Neural crest cell (in vitro differentiated cells): ENCODE measurements around the gene CDC25A. TPM values are rescaled to one million over a fixed set of nuclear protein-coding genes. Genes with fewer than 3 reads are reported as not detected.

ENCODE experiments used
- DNase-seq: peaks from one replicate; pipeline ENCODE4 v3.0.0; 2021; ENCODE audit warnings: low read depth, mixed read lengths, low spot score
- H3K27ac Mint-ChIP-seq: one replicate; pipeline ENCODE4 v1.8.0; 2021; ENCODE audit warnings: mild to moderate bottlenecking, mixed read lengths; ENCODE audit not compliant: unreplicated experiment
- H3K27me3 Mint-ChIP-seq: 2 replicates; pipeline ENCODE4 v1.8.0; 2021; ENCODE audit warnings: low read depth, mild to moderate bottlenecking, mixed read lengths
- H3K36me3 Mint-ChIP-seq: 2 replicates; pipeline ENCODE4 v1.8.0; 2021; ENCODE audit warnings: low read depth, mild to moderate bottlenecking, mixed read lengths
- H3K4me1 Mint-ChIP-seq: 2 replicates; pipeline ENCODE4 v1.8.0; 2021; ENCODE audit warnings: mixed read lengths
- H3K4me3 Mint-ChIP-seq: one replicate; pipeline ENCODE4 v1.8.0; 2021; ENCODE audit warnings: mild to moderate bottlenecking, mixed read lengths
- H3K9me3 Mint-ChIP-seq: 2 replicates; pipeline ENCODE4 v1.8.0; 2021; ENCODE audit warnings: mixed read lengths
- total RNA-seq: library from RNA; stranded (reverse); gene quantifications from 2 replicates; pipeline ENCODE4 v1.2.1, GENCODE V29; 2021
- TF ChIP-seq, protein P1 (sequence below): fragments of 200-600 bp; sonication (generic); conservative IDR thresholded peaks from 2 replicates; pipeline ENCODE4 v1.5.0; 2021; ENCODE audit warnings: antibody characterized with exemption, mild to moderate bottlenecking

CDC25A gene
- total RNA-seq, 1 donor from 2014 or later, result 63.0 TPM

GRCh38 chr3:48186631-48187300, 1.5 kb downstream of the CDC25A start:
- peaks cover 55% of the 10 kb centered on the region for H3K4me1 Mint-ChIP-seq
- peak overlapping the region; percentile 96 for H3K4me3 Mint-ChIP-seq
- H3K27me3 Mint-ChIP-seq, result no peaks in the 10 kb centered on the region
- no peaks in the 10 kb centered on the region for H3K9me3 Mint-ChIP-seq
- no peak for DNase-seq
- H3K36me3 Mint-ChIP-seq, result peaks cover 18% of the 10 kb centered on the region
- TF ChIP-seq, protein P1, sequence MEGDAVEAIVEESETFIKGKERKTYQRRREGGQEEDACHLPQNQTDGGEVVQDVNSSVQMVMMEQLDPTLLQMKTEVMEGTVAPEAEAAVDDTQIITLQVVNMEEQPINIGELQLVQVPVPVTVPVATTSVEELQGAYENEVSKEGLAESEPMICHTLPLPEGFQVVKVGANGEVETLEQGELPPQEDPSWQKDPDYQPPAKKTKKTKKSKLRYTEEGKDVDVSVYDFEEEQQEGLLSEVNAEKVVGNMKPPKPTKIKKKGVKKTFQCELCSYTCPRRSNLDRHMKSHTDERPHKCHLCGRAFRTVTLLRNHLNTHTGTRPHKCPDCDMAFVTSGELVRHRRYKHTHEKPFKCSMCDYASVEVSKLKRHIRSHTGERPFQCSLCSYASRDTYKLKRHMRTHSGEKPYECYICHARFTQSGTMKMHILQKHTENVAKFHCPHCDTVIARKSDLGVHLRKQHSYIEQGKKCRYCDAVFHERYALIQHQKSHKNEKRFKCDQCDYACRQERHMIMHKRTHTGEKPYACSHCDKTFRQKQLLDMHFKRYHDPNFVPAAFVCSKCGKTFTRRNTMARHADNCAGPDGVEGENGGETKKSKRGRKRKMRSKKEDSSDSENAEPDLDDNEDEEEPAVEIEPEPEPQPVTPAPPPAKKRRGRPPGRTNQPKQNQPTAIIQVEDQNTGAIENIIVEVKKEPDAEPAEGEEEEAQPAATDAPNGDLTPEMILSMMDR, result no peak
- peak overlapping the region; percentile 87 for H3K27ac Mint-ChIP-seq

DNA sequence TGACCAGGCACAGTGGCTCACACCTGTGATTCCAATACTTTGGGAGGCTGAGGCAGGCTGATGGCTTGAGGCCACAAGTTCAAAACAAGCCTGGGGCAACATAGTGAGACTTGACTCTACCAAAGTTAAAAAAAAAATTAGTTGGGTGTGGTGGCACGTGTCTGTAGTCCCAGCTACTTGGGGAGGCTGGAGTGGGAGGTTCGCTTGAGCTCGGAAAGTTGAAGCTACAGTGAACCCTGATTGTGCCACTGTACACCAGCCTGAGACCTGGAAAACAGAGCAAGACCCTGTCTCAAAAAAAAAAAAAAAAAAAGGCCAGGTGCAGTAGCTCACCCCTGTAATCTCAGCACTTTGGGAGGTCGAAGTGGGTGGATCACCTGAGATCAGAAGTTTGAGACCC, 3.1 kb downstream of the CDC25A start:
- Mint-ChIP-seq H3K27ac (no peak overlapping the region), H3K36me3 (peaks cover 24% of the 10 kb centered on the region), H3K4me3 (peak overlapping the region; percentile 96), H3K27me3 (no peaks in the 10 kb centered on the region), H3K9me3 (no peaks in the 10 kb centered on the region), H3K4me1 (peaks cover 48% of the 10 kb centered on the region)
- TF ChIP-seq, protein P1, result no peak
- DNase-seq, result no peak

GRCh38 chr3:48184299-48184698, 3.9 kb downstream of the CDC25A start:
- Mint-ChIP-seq H3K27ac (no peak overlapping the region), H3K9me3 (no peaks in the 10 kb centered on the region), H3K4me3 (peak overlapping the region; percentile 23), H3K4me1 (peaks cover 41% of the 10 kb centered on the region), H3K36me3 (peaks cover 24% of the 10 kb centered on the region), H3K27me3 (no peaks in the 10 kb centered on the region)
- DNase-seq, result no peak
- TF ChIP-seq, protein P1, result no peak

DNA sequence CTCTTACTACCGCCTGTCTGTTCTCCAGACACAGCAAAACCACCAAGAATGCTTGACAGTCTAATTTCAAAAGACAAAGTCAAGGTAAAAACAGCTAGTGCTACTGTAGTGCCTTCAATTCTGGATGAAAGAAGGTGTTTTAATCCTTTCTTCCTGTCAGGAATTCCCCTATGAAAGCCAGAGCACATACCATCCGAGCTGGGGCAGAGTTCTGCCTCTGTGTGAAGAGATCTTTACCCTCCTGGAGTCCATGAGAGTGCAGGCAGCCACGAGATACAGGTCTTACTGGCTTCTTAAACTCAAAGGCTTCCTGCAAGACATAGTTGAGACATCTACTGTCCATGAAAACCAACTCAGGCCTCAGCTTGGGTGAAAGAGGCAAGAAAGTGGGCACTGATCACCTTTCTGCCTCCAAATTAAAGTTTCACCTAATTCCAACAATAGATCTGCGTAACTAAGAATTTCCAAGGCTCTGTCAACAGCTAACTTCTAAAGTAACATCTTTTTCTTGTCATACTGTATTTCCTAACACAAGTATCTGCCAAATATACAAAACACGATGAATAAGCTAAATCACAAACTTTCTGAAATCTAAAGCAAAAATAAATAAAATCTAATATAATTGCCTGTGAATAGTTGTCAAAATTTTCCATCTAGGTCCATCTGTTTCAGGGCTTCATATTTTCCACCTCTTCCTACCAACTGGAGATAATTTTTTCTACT, 7.5 kb downstream of the CDC25A start:
- H3K27me3 Mint-ChIP-seq, result no peaks in the 10 kb centered on the region
- H3K4me1 Mint-ChIP-seq, result peaks cover 15% of the 10 kb centered on the region
- no peak overlapping the region for H3K27ac Mint-ChIP-seq
- peaks cover 28% of the 10 kb centered on the region for H3K36me3 Mint-ChIP-seq
- TF ChIP-seq, protein P1, result no peak
- no peak overlapping the region for H3K4me3 Mint-ChIP-seq
- no peak for DNase-seq
- H3K9me3 Mint-ChIP-seq, result no peaks in the 10 kb centered on the region

DNA sequence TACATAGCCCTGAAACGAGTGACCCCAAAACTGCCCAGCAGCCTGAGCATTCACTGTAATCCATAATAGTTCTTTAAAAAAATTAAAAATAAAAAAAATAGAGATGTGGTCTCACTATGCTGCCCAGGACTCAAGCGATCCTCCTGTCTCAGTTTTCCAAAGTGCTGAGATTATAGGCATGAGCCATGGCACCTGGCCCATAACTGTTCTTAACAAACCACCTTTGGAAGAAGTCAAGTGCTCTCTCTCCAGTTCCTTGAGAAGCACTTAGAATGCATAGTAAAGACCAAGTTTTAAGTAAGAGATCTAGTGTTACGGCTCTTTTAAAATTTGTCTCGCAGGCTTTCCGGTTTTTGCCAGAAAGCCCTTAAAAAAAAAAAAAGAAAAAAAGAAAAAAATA, 8.2 kb downstream of the CDC25A start:
- TF ChIP-seq, protein P1, result no peak
- H3K27ac Mint-ChIP-seq, result no peak overlapping the region
- H3K4me3 Mint-ChIP-seq, result no peak overlapping the region
- peaks cover 12% of the 10 kb centered on the region for H3K4me1 Mint-ChIP-seq
- H3K27me3 Mint-ChIP-seq, result no peaks in the 10 kb centered on the region
- no peaks in the 10 kb centered on the region for H3K9me3 Mint-ChIP-seq
- peaks cover 31% of the 10 kb centered on the region for H3K36me3 Mint-ChIP-seq
- DNase-seq, result no peak
